SU-DHL-6 (cell line): ENCODE measurements around the gene SPEN.

Experiments
- H2AFZ ChIP-seq: fragments of 200-600 bp; sonication (generic); 2 replicates; pipeline ENCODE4 v1.6.1; 2014; ENCODE audit warnings: low read depth, mild to moderate bottlenecking, moderate library complexity, mixed read lengths, antibody characterized with exemption, low read length; ENCODE audit not compliant: severe bottlenecking
- H3F3A ChIP-seq: fragments of 200-600 bp; shearing (Covaris generic); 2 replicates; pipeline ENCODE4 v1.6.0; 2016; ENCODE audit warnings: antibody characterized with exemption, mild to moderate bottlenecking; ENCODE audit not compliant: insufficient read depth
- H3K27ac ChIP-seq: fragments of 200-600 bp; sonication (generic); 2 replicates; pipeline ENCODE4 v1.5.1; 2016; ENCODE audit warnings: low read depth, mild to moderate bottlenecking, low read length, moderate library complexity, mixed read lengths
- H3K27me3 ChIP-seq: fragments of 200-600 bp; sonication (generic), shearing (Covaris generic); 2 replicates; pipeline ENCODE4 v1.6.0; 2014; ENCODE audit warnings: mild to moderate bottlenecking, low read length
- H3K36me3 ChIP-seq: fragments of 200-600 bp; sonication (generic); 2 replicates; pipeline ENCODE4 v1.6.1; 2014; ENCODE audit warnings: mild to moderate bottlenecking, low read length, mixed read lengths
- H3K4me2 ChIP-seq: fragments of 300-600, 200-600 bp; shearing (Covaris generic), sonication (generic); 2 replicates; pipeline ENCODE4 v1.6.0; 2014; ENCODE audit warnings: low read length, low read depth, mild to moderate bottlenecking; ENCODE audit not compliant: poor library complexity, severe bottlenecking
- H3K4me3 ChIP-seq: fragments of 200-600 bp; sonication (generic); 2 replicates; pipeline ENCODE4 v1.5.1; 2014; ENCODE audit warnings: antibody characterized with exemption, low read length, mild to moderate bottlenecking, mixed read lengths; ENCODE audit not compliant: insufficient read depth, poor library complexity, severe bottlenecking
- H3K79me2 ChIP-seq: fragments of 200-600 bp; sonication (generic); 2 replicates; pipeline ENCODE4 v1.6.1; 2014; ENCODE audit warnings: mild to moderate bottlenecking, low read length, moderate library complexity; ENCODE audit not compliant: insufficient read depth
- H3K9ac ChIP-seq: fragments of 200-600 bp; sonication (generic); 2 replicates; pipeline ENCODE4 v1.7.0; 2014; ENCODE audit warnings: mild to moderate bottlenecking, low read length
- H3K9me2 ChIP-seq: fragments of 200-600 bp; sonication (generic); replicated peaks from 2 replicates; pipeline ENCODE4 v1.6.1; 2014; ENCODE audit warnings: low read length; ENCODE audit not compliant: insufficient read depth
- H3K9me3 ChIP-seq: fragments of 200-600 bp; sonication (generic); 2 replicates; pipeline ENCODE4 v1.6.1; 2014; ENCODE audit warnings: low read length, mixed read lengths; ENCODE audit not compliant: insufficient read depth
- H4K20me1 ChIP-seq: fragments of 200-600 bp; sonication (generic); 2 replicates; pipeline ENCODE4 v1.6.1; 2014; ENCODE audit warnings: low read depth, mild to moderate bottlenecking, antibody characterized with exemption, low read length, moderate library complexity, mixed read lengths
- EZH2phosphoT487 ChIP-seq: fragments of 200-600 bp; sonication (generic), shearing (Covaris generic); conservative IDR thresholded peaks from 2 replicates; pipeline ENCODE4 v1.6.1; 2018; ENCODE audit warnings: mild to moderate bottlenecking, antibody characterized with exemption, low read length, moderate library complexity, mixed read lengths
- TF ChIP-seq, protein P1 (sequence below): fragments of 200-600 bp; sonication (generic); IDR thresholded peaks from one replicate; pipeline ENCODE4 v1.5.1; 2017; ENCODE audit warnings: antibody characterized with exemption, mild to moderate bottlenecking, low read length, moderate library complexity; ENCODE audit not compliant: insufficient read depth, poor library complexity, severe bottlenecking

The SPEN gene

DNA sequence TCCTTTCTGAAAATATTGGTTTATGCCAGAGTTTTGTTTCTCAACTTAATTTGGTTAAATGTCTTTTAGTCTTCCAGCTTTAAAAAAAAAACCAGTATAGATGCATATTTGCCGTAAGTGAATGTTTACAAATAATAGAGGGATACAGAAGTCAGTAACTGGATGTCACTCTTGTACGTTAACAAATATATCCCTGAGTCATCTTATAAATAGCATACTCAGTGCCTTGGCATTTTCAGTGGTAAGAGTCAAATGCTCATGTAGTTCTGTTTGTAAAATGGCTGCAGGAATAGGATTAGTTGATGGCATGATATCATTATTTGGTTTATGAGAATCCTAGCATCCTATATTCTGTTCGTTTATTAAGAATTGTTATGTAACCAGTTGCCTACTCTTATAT, 55.4 kb downstream of the SPEN start:
- Histone ChIP-seq H3K4me2 (no peak overlapping the region), H3K27me3 (no peaks in the 10 kb centered on the region), H3K4me3 (no peak overlapping the region), H3K9me3 (no peaks in the 10 kb centered on the region), H3K79me2 (peaks cover 99% of the 10 kb centered on the region), H3K9me2 (no peaks in the 10 kb centered on the region), H3K9ac (no peak overlapping the region), H3K36me3 (peaks cover 2% of the 10 kb centered on the region; the same call in 1 of the 2 replicates), H4K20me1 (peaks cover 52% of the 10 kb centered on the region), H3F3A (peaks cover 13% of the 10 kb centered on the region), H2AFZ (no peak overlapping the region), H3K27ac (no peak overlapping the region)
- TF ChIP-seq, protein P1, sequence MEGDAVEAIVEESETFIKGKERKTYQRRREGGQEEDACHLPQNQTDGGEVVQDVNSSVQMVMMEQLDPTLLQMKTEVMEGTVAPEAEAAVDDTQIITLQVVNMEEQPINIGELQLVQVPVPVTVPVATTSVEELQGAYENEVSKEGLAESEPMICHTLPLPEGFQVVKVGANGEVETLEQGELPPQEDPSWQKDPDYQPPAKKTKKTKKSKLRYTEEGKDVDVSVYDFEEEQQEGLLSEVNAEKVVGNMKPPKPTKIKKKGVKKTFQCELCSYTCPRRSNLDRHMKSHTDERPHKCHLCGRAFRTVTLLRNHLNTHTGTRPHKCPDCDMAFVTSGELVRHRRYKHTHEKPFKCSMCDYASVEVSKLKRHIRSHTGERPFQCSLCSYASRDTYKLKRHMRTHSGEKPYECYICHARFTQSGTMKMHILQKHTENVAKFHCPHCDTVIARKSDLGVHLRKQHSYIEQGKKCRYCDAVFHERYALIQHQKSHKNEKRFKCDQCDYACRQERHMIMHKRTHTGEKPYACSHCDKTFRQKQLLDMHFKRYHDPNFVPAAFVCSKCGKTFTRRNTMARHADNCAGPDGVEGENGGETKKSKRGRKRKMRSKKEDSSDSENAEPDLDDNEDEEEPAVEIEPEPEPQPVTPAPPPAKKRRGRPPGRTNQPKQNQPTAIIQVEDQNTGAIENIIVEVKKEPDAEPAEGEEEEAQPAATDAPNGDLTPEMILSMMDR: no peak
- no peak for TF ChIP-seq EZH2phosphoT487

DNA sequence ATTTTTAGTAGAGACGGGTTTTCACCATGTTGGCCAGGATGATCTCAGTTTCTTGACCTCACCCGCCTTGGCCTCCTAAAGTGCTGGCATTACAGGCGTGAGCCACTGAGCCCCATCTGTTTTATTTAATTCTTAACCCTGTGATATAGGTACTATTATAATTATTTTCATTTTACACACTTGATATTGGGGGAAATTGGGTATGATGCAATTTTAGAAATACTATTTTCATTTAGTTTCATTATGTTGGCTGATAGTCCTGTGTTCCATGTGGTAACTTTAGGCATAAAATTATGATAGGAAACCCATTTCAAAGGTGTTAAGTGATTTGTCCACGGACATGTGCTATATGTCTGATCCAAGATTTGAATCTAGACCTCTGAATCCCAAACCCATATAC, 61.1 kb downstream of the SPEN start:
- no peak for TF ChIP-seq EZH2phosphoT487
- TF ChIP-seq, protein P1: no peak
- H4K20me1 ChIP-seq: peaks cover 52% of the 10 kb centered on the region

DNA sequence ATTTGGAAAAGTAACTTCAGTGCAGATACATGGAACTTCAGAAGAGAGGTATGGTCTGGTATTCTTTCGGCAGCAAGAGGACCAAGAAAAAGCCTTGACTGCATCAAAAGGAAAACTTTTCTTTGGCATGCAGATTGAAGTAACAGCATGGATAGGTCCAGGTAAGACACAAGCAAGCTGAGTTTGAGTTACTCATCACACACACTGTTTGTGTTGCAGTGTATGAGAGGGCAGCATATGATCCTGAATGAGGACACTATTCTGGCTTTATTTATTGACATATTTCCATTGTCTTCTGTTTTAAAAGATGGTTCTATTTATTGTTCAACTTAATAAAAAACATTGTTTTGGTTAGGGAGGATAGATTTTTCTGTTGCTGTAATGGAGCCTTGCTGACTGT, 63.6 kb downstream of the SPEN start:
- H3K4me2 ChIP-seq: no peak overlapping the region
- H3K79me2 ChIP-seq: peaks cover 96% of the 10 kb centered on the region
- no peaks in the 10 kb centered on the region for H3K9me2 ChIP-seq
- no peak overlapping the region for H3K27ac ChIP-seq
- H3K4me3 ChIP-seq: no peak overlapping the region
- no peaks in the 10 kb centered on the region for H3K9me3 ChIP-seq
- no peak overlapping the region for H2AFZ ChIP-seq
- no peak overlapping the region for H3K9ac ChIP-seq
- peaks cover 4% of the 10 kb centered on the region for H3F3A ChIP-seq
- peaks cover 47% of the 10 kb centered on the region for H3K36me3 ChIP-seq
- H4K20me1 ChIP-seq: peaks cover 40% of the 10 kb centered on the region
- H3K27me3 ChIP-seq: no peaks in the 10 kb centered on the region
- TF ChIP-seq EZH2phosphoT487: no peak
- TF ChIP-seq, protein P1: no peak

More for the DNA sequence above, 61.1 kb downstream of the SPEN start:
- H3K9ac ChIP-seq: no peak overlapping the region
- H3K9me2 ChIP-seq: no peaks in the 10 kb centered on the region
- H3K27ac ChIP-seq: no peak overlapping the region
- H3K9me3 ChIP-seq: no peaks in the 10 kb centered on the region
- peaks cover 4% of the 10 kb centered on the region; the same call in 1 of the 2 replicates for H3F3A ChIP-seq
- no peak overlapping the region for H2AFZ ChIP-seq
- H3K4me3 ChIP-seq: no peak overlapping the region
- H3K27me3 ChIP-seq: no peaks in the 10 kb centered on the region
- H3K4me2 ChIP-seq: no peak overlapping the region
- H3K79me2 ChIP-seq: peaks cover 95% of the 10 kb centered on the region
- H3K36me3 ChIP-seq: peaks cover 33% of the 10 kb centered on the region
